K562 (cell line): ENCODE results near the gene PKD1. TPM values are rescaled to one million over a fixed set of nuclear protein-coding genes. Genes with fewer than 3 reads are reported as not detected.
A peak's percentile ranks its signal among the peaks of the same experiment; 100 is the strongest.

ENCODE experiments used
- ATAC-seq: fragments of 200-7000 bp; cut with Tn5 transposase; 3 replicates; pipeline ENCODE4 v1.9.1; 2020; ENCODE audit warnings: moderate library complexity
- BruUV-seq: library from RNA; stranded (reverse); fragments of 400-500 nt; replicated peaks from 2 replicates; lab custom pipeline; 2021; lab: Mats Ljungman, UMichigan
- CTCF ChIA-PET: fragments of 300-600 bp; formaldehyde crosslinking; extraction: SDS; loops from one replicate; lab custom pipeline; 2021; ENCODE audit warnings: low intra/inter-chr PET ratio; lab: Yijun Ruan, JAX
- POLR2A ChIA-PET: fragments of 300-600, 350-650 bp; sonication (Branson Sonifier 250); formaldehyde crosslinking; extraction: SDS; loops from one replicate; lab custom pipeline; 2021; ENCODE audit warnings: antibody characterized with exemption, inconsistent platforms; lab: Yijun Ruan, JAX
- DNase-seq, 4 experiments: peaks; one replicate each; pipeline versions ENCODE4 v3.0.0 to v3.0.0-alpha.2; 2011 to 2018; ENCODE audit warnings: low spot score in 3 of 4, mixed read lengths in 3 of 4; ENCODE audit errors: extremely low read depth in 1 of 4
- FAIRE-seq: peaks from 2 replicates; lab custom pipeline; 2011; peaks lifted over from hg19 to GRCh38; lab: Jason Lieb, UNC
- H2AFZ ChIP-seq: 2 replicates; pipeline ENCODE4 v1.6.0; 2011; ENCODE audit warnings: low read depth, low read length, control low read depth, inconsistent platforms
- H3K27ac ChIP-seq: fragments of 200-600 bp; 3 replicates; pipeline ENCODE4 v1.8.0; 2011; ENCODE audit warnings: low read depth, mild to moderate bottlenecking, control low read depth, inconsistent platforms, low read length, moderate library complexity, mixed read lengths; ENCODE audit errors: extremely low read depth
- H3K27me3 ChIP-seq, 2 experiments: fragments of 300-600 bp in 1 of 2; 2 replicates in 1 of 2; 3 replicates in 1 of 2; pipeline versions ENCODE4 v1.6.0 to v1.8.0; 2011; ENCODE audit warnings: inconsistent platforms in 2 of 2, low read length in 2 of 2, mild to moderate bottlenecking in 1 of 2, mixed read lengths in 1 of 2, moderate library complexity in 1 of 2; ENCODE audit not compliant: control insufficient read depth in 2 of 2, insufficient read depth in 2 of 2
- H3K36me3 ChIP-seq: fragments of 300-600 bp; 3 replicates; pipeline ENCODE4 v1.8.0; 2011; ENCODE audit warnings: mild to moderate bottlenecking, low read length, inconsistent platforms; ENCODE audit not compliant: control insufficient read depth, insufficient read depth
- H3K4me1 ChIP-seq, 2 experiments: fragments of 200-600 bp in 1 of 2; replicated peaks in 1 of 2; 2 replicates in 1 of 2; 3 replicates in 1 of 2; pipeline versions ENCODE4 v1.5.1 to v1.8.0; 2011; ENCODE audit warnings: inconsistent platforms in 2 of 2, low read length in 2 of 2, mild to moderate bottlenecking in 1 of 2, mixed read lengths in 1 of 2, moderate library complexity in 1 of 2; ENCODE audit not compliant: control insufficient read depth in 2 of 2, insufficient read depth in 2 of 2
- H3K4me2 ChIP-seq: 2 replicates; pipeline ENCODE4 v1.6.1; 2011; ENCODE audit warnings: low read length, control low read depth, inconsistent platforms, mixed read lengths; ENCODE audit not compliant: insufficient read depth
- H3K4me3 ChIP-seq: fragments of 200-600 bp; sonication (generic), shearing (Covaris generic); 2 replicates; pipeline ENCODE4 v1.5.1; 2016; ENCODE audit warnings: control low read depth, inconsistent platforms
- H3K79me2 ChIP-seq: fragments of 200-600 bp; 3 replicates; pipeline ENCODE4 v1.8.0; 2011; ENCODE audit warnings: low read length, inconsistent platforms; ENCODE audit not compliant: control insufficient read depth, insufficient read depth
- H3K9ac ChIP-seq, 2 experiments: 2 replicates each; pipeline versions ENCODE4 v1.6.0 to v1.6.1; 2011; ENCODE audit warnings: low read depth in 2 of 2, low read length in 2 of 2, control low read depth in 1 of 2, inconsistent platforms in 1 of 2, mild to moderate bottlenecking in 1 of 2, mixed read lengths in 1 of 2; ENCODE audit not compliant: insufficient read depth in 1 of 2
- H3K9me1 ChIP-seq: one replicate; pipeline ENCODE4 v1.6.0; 2011; ENCODE audit warnings: inconsistent platforms, mild to moderate bottlenecking, low read length, moderate library complexity; ENCODE audit not compliant: control insufficient read depth, insufficient read depth
- H3K9me3 ChIP-seq: replicated peaks from 2 replicates; pipeline ENCODE4 v1.5.1; 2011; ENCODE audit warnings: low read depth, low read length, inconsistent platforms; ENCODE audit not compliant: control insufficient read depth, insufficient read depth
- H4K20me1 ChIP-seq: replicated peaks from 2 replicates; pipeline ENCODE4 v1.6.1; 2011; ENCODE audit warnings: low read length, inconsistent platforms, mixed read lengths; ENCODE audit not compliant: control insufficient read depth, insufficient read depth
- ZBTB33 ChIP-seq: sonication (generic); formaldehyde crosslinking; IDR thresholded peaks from 2 replicates; pipeline ENCODE4 v1.8.1; 2023; ENCODE audit warnings: mild to moderate bottlenecking, missing genetic modification reagents
- ZNF311 ChIP-seq: fragments of 250-450 bp; sonication (Bioruptor Pico); IDR thresholded peaks from 2 replicates; pipeline ENCODE4 v1.4.0; 2020; ENCODE audit warnings: mild to moderate bottlenecking, moderate library complexity
- ZNF316 ChIP-seq: fragments of 450-650 bp; IDR thresholded peaks from 2 replicates; pipeline ENCODE4 v1.6.1; 2016
- WGBS: fragments of 100-300 bp; shearing (Covaris generic); methylation state at CpG from one replicate; pipeline ENCODE4 v1.1.6; 2016; ENCODE audit warnings: low coverage, mixed read lengths; ENCODE audit not compliant: insufficient coverage; ENCODE audit errors: missing lambda C conversion rate; 5-methylcytosine and 5-hydroxymethylcytosine counted together
- in situ Hi-C: fragments of 300-500 bp; cut with MboI; formaldehyde crosslinking; loops from 4 replicates; pipeline ENCODE4 v1.15.0; 2018; ENCODE audit warnings: inconsistent platforms, mixed read lengths
- intact Hi-C: fragments of 100-400 bp; cut with micrococcal nuclease; formaldehyde crosslinking; loops from 2 replicates; pipeline ENCODE4 v1.14.2; 2022
- polyA plus RNA-seq, 8 experiments: library from polyadenylated mRNA; depleted of rRNA in 4 of 8; stranded (reverse) in 5 of 8; unstranded in 3 of 8; fragments of >200 nt; fragmentation: Nextera tagmentation in 2 of 8; fragmentation: Illumina TruSeq in 1 of 8; extraction: Ambion mirVana in 2 of 8; extraction: Trizol in 1 of 8; gene quantifications; 2 replicates each; pipeline versions ENCODE4 v1.2.1 to v1.2.3, GENCODE V29; 2011 to 2014; ENCODE audit warnings: inconsistent platforms in 1 of 8, missing spikeins in 1 of 8
- total RNA-seq, 7 experiments: library from RNA; depleted of rRNA in 6 of 7; stranded (reverse); fragments of >200 nt in 6 of 7; fragmentation: Illumina TruSeq in 2 of 7; extraction: Trizol in 2 of 7; gene quantifications; 2 replicates each; pipeline versions ENCODE4 v1.2.1 to v1.2.3, GENCODE V29; 2011 to 2021; ENCODE audit warnings: low replicate concordance in 1 of 7

Gene PKD1
- total and polyA plus RNA-seq, 9 of the 15 experiments (the other 6 are each of a cell fraction or from before 2014, with no cell fraction given), result 0.23 to 93.5 (median 12.6) TPM

GRCh38 chr16:2143878-2144485, 8.3 kb upstream of the PKD1 start:
- H3K27ac ChIP-seq, result no peak overlapping the region; the same call in 2 of the 3 replicates
- no peak overlapping the region for H3K4me3 ChIP-seq
- H3K4me2 ChIP-seq, result peak overlapping the region; percentile 32; the same call in 1 of the 2 replicates
- ChIA-PET POLR2A (interaction anchor here (0.5 to 5.3 kb wide), 6 partner anchors 9 to 609 kb away, joined by 3 to 77 read pairs (median 6); partner anchors contain the start of genes RPS2 and TRAF7), CTCF (no interaction called here)
- TF ChIP-seq ZNF316 (peak; percentile 66), ZNF311 (CRISPR knock-in tag) (no peak), ZBTB33 (CRISPR knock-in tag) (peak; percentile 95)
- H3K9ac ChIP-seq, result peak overlapping the region in 1 of 2 experiments; percentile 88; a peak in 2 of 4 replicates
- peaks cover 9 to 40% of the 10 kb centered on the region in 2 experiments for H3K4me1 ChIP-seq
- H3K79me2 ChIP-seq, result no peaks in the 10 kb centered on the region
- ATAC-seq (no peak), FAIRE-seq (no peak), DNase-seq (no peak)
- intact Hi-C loops, result no loop called here
- no peaks in the 10 kb centered on the region for H3K27me3 ChIP-seq
- 62% methylated on average over 14 of the region's 17 CpGs for WGBS
- BruUV-seq, result no TSS peak
- in situ Hi-C loops, result loop anchor here (5.0 to 10.0 kb wide), 2 partner anchors 59 to 122 kb away; no protein-coding TSS in a partner anchor
- 0 out of 2 replicates have a peak, but pooled peaks cover 2% of the 10 kb centered on the region for H4K20me1 ChIP-seq
- no peaks in the 10 kb centered on the region for H3K9me3 ChIP-seq
- no peaks in the 10 kb centered on the region for H3K9me1 ChIP-seq
- peak overlapping the region; percentile 77; the same call in 1 of the 2 replicates for H2AFZ ChIP-seq
- no peaks in the 10 kb centered on the region for H3K36me3 ChIP-seq
